ENCODE data around the gene STK26. TPM values are rescaled to one million over a fixed set of nuclear protein-coding genes. Genes with fewer than 3 reads are reported as not detected.

STK26 gene
- total and polyA plus RNA-seq, 8 donors = 13.1 to 23.1 (median 20.0) TPM

DNA sequence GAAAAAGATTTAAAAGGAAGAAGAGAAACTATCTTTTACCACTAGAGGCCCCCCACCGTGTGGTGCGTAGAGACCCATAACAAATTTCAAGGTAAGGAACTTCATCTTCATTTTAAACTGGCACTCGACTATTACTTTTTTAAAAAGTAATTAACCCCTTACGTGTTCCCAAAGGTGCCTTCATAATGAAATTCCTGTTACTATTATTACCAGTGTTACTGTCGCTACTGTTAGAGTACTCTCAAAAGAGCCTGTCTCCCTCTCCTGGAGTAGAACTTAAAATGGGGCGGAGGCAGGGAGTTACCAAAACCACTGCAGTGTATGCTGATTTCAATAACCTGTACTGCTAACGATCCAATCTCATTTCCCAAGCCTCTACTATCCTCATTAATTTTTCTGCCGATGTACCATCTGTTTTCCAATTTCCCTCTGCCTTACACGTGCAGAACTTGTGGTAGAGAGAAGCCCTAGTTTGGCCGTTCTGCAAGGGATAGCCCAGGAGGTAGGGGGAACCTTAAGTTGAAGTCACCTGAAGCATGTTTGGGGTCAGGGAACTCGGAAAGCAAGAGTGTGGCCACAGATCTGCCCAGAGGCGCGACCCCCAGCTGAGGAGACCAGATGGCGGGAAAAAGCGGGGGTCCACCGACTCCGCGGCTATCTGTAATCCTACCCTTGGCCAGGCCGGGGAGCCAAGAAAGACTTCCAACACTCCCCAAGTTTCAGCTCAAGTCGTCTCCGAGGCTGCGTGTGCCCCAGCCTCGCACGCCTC, 720 bp upstream of the STK26 start:
- no peaks in the 10 kb centered on the region for H3K4me1 ChIP-seq
- H3K9me3 ChIP-seq = no peaks in the 10 kb centered on the region
- H3K4me3 ChIP-seq = peak overlapping the region; percentile 42 to 60
- peaks cover 12 to 15% of the 10 kb centered on the region in 2 donors for H3K27me3 ChIP-seq
- TF ChIP-seq, protein P1, sequence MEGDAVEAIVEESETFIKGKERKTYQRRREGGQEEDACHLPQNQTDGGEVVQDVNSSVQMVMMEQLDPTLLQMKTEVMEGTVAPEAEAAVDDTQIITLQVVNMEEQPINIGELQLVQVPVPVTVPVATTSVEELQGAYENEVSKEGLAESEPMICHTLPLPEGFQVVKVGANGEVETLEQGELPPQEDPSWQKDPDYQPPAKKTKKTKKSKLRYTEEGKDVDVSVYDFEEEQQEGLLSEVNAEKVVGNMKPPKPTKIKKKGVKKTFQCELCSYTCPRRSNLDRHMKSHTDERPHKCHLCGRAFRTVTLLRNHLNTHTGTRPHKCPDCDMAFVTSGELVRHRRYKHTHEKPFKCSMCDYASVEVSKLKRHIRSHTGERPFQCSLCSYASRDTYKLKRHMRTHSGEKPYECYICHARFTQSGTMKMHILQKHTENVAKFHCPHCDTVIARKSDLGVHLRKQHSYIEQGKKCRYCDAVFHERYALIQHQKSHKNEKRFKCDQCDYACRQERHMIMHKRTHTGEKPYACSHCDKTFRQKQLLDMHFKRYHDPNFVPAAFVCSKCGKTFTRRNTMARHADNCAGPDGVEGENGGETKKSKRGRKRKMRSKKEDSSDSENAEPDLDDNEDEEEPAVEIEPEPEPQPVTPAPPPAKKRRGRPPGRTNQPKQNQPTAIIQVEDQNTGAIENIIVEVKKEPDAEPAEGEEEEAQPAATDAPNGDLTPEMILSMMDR (IDR thresholded peaks at IDR 0.05) = no peak
- H3K36me3 ChIP-seq = no peaks in the 10 kb centered on the region
- intact Hi-C loops (cut with DNase I) = no loop called here
- peak overlapping the region in 1 of 2 donors; percentile 91 for H3K27ac ChIP-seq
- peak; percentile 12 for ATAC-seq
- DNase-seq = no peak

DNA sequence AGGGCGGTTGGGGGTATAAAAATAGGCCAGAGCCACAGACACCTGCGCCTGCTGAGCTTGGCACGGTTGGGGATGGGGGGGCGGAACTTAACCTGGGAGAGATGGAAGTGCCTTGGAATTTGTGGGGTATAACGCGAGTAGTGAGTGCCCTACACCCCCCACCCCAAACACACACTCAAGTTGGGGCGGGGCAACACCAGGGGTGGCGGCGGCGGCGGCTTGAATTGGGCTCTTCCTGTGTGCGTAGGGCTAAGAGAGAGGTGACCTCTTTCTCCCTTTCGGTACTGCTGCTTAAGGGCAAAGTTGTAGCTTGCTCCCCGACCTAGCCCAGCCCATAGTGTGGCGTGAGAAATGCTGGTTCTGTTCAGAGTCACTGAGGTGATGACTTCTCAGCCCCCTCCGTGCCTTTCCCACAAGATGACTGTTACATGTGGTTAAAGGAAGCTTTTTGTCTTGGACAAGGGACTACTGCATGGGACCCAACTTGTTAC, 839 bp downstream of the STK26 start:
- Histone ChIP-seq H3K4me3 (peak overlapping the region; percentile 42 to 60), H3K27me3 (peaks cover 12 to 15% of the 10 kb centered on the region in 2 donors), H3K9me3 (no peaks in the 10 kb centered on the region), H3K27ac (peak overlapping the region; percentile 72 to 91), H3K4me1 (no peaks in the 10 kb centered on the region), H3K36me3 (no peaks in the 10 kb centered on the region)
- TF ChIP-seq, protein P1 (IDR thresholded peaks at IDR 0.05) = no peak
- ATAC-seq (peak; percentile 65), DNase-seq (peak in 2 of 4 donors; percentile 36 to 84)
- intact Hi-C loops (cut with DNase I) = no loop called here

DNA sequence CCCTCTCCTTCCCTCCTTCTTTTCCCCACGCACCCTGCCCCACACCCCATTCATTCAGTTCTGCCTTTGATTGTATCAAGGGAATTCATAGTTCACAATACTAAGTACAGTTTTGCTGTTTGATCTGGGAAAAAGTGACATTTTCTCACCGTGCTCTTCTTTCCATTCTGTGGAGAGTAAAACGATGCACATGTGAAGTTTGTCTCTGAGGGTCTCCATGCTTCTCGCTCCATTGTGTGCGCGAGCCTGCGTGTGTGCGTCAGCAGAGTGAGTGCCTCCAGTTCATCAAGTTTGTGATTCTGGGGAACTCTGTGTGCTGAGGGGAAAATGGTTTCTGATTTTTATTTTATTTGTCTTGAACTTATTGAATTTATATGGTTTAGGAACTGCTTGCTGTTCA, 1.9 kb downstream of the STK26 start:
- H3K27me3 ChIP-seq = peaks cover 12 to 15% of the 10 kb centered on the region in 2 donors
- H3K9me3 ChIP-seq = no peaks in the 10 kb centered on the region
- H3K36me3 ChIP-seq = no peaks in the 10 kb centered on the region
- TF ChIP-seq, protein P1 (IDR thresholded peaks at IDR 0.05) = no peak
- DNase-seq (no peak), ATAC-seq (no peak)
- H3K27ac ChIP-seq = no peak overlapping the region
- intact Hi-C loops (cut with DNase I) = no loop called here
- no peaks in the 10 kb centered on the region for H3K4me1 ChIP-seq
- H3K4me3 ChIP-seq = no peak overlapping the region

DNA sequence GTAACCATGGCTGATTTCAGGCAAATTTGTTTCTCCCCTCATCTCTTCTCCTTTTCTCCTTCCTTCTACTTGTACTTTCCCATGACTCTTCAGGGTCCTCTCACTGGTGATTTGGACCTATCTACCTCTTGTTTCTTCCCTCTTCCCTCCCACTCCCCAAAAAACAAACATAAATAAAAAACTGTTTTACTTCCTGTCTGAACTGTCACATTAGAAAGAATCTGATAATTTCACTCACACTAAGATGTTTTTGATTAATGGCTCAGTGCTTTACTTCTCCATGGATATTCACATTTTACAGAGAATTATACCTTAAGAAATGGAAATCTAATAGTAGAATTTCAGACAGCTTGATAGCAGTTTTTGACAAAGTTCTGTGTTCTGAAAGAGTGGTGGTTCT, 7.2 kb downstream of the STK26 start:
- no peaks in the 10 kb centered on the region for H3K36me3 ChIP-seq
- ATAC-seq = no peak
- no peaks in the 10 kb centered on the region for H3K4me1 ChIP-seq
- H3K27ac ChIP-seq = no peak overlapping the region
- intact Hi-C loops (cut with DNase I) = no loop called here
- no peak for DNase-seq
- TF ChIP-seq, protein P1 (IDR thresholded peaks at IDR 0.05) = no peak
- no peak overlapping the region for H3K4me3 ChIP-seq
- H3K27me3 ChIP-seq = peaks cover 0 to 8% of the 10 kb centered on the region in 2 donors
- no peaks in the 10 kb centered on the region for H3K9me3 ChIP-seq

DNA sequence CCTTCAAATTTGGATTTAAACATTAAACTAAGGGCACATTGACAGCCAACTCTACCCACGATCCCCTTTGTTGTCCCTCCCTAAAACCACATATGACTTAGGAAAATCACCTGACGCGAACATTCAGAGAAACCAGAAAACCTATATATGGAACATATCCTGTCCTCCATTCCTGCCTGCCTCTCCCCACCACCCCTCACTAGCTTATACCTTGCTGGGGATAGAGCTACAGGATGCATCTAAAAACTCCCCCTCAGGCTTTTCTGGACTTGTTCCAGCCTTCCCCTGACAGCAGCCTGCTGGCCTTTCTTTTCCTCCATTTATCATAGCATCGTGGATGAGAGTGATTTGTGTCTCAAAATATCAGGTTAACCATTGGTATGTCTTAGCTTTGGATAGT, 8.8 kb downstream of the STK26 start:
- no peak for ATAC-seq
- intact Hi-C loops (cut with DNase I) = no loop called here
- Histone ChIP-seq H3K27ac (no peak overlapping the region), H3K9me3 (no peaks in the 10 kb centered on the region), H3K4me3 (no peak overlapping the region), H3K36me3 (no peaks in the 10 kb centered on the region), H3K4me1 (no peaks in the 10 kb centered on the region), H3K27me3 (peaks cover 0 to 8% of the 10 kb centered on the region in 2 donors)
- no peak for DNase-seq
- TF ChIP-seq, protein P1 (IDR thresholded peaks at IDR 0.05) = no peak

All from left lung (tissue), 10 donors.